ENCODE results near the gene DGKG. TPM values are rescaled to one million over a fixed set of nuclear protein-coding genes. Genes with fewer than 3 reads are reported as not detected.
A peak's percentile ranks its signal among the peaks of the same experiment; 100 is the strongest.

DGKG gene
- total RNA-seq, 1 donor from 2014 or later: 3.9 TPM

GRCh38 chr3:186108106-186108940 is 253.7 kb downstream of the DGKG start:
- H3K36me3 Mint-ChIP-seq (ENCODE audit: low read depth): no peaks in the 10 kb centered on the region
- ChIA-PET POLR2A (interaction anchor here (0.6 to 3.4 kb wide), 11 partner anchors 44 to 928 kb away, joined by 3 to 22 read pairs (median 5); partner anchors contain the start of genes EIF4A2, TBCCD1 and TRA2B), CTCF (interaction anchor here (0.9 to 1.3 kb wide), 2 partner anchors 426 to 432 kb away, joined by 3 to 6 read pairs; no protein-coding TSS in a partner anchor)
- peak overlapping the region; percentile 24 for H3K27ac Mint-ChIP-seq
- H3K27me3 Mint-ChIP-seq: peaks cover 36% of the 10 kb centered on the region
- H3K4me3 Mint-ChIP-seq: peak overlapping the region; percentile 95
- no peak for TF ChIP-seq CTCF (IDR thresholded peaks at IDR 0.05)
- peak; percentile 37 for DNase-seq
- H3K9me3 Mint-ChIP-seq: no peaks in the 10 kb centered on the region
- intact Hi-C loops (cut with micrococcal nuclease): loop anchor here (2.0 to 5.0 kb wide), 5 partner anchors 134 to 719 kb away; partner anchors contain the start of genes EIF4A2 and TMEM41A
- no peak for ATAC-seq (ENCODE audit: low read depth)
- H3K4me1 Mint-ChIP-seq: peaks cover 35% of the 10 kb centered on the region

- no peaks in the 10 kb centered on the region for H3K36me3 Mint-ChIP-seq (ENCODE audit: low read depth)
- TF ChIP-seq CTCF (IDR thresholded peaks at IDR 0.05): no peak
- peak overlapping the region; percentile 95 for H3K4me3 Mint-ChIP-seq
- H3K27me3 Mint-ChIP-seq: peaks cover 34% of the 10 kb centered on the region
- peaks cover 35% of the 10 kb centered on the region for H3K4me1 Mint-ChIP-seq
- DNase-seq (peak; percentile 46), ATAC-seq (ENCODE audit: low read depth) (no peak)
- ChIA-PET POLR2A (interaction anchor here (0.6 to 3.4 kb wide), 11 partner anchors 45 to 928 kb away, joined by 3 to 22 read pairs (median 5); partner anchors contain the start of genes EIF4A2, TBCCD1 and TRA2B), CTCF (interaction anchor here (1.3 kb wide), 1 partner anchor 433 kb away, joined by 6 read pairs; no protein-coding TSS in a partner anchor)
- intact Hi-C loops (cut with micrococcal nuclease): loop anchor here (2.0 to 5.0 kb wide), 5 partner anchors 135 to 720 kb away; partner anchors contain the start of genes EIF4A2 and TMEM41A
- H3K9me3 Mint-ChIP-seq: no peaks in the 10 kb centered on the region
- H3K27ac Mint-ChIP-seq: peak overlapping the region; percentile 24
These were observed 254.6 kb downstream of the DGKG start for GRCh38 chr3:186107215-186108105.

GRCh38 chr3:186105543-186105942 is 256.5 kb downstream of the DGKG start:
- ChIA-PET POLR2A (no interaction called here), CTCF (no interaction called here)
- intact Hi-C loops (cut with micrococcal nuclease): loop anchor here (5.0 kb wide), 3 partner anchors 137 to 722 kb away; partner anchors contain the start of gene EIF4A2
- Mint-ChIP-seq H3K36me3 (ENCODE audit: low read depth) (no peaks in the 10 kb centered on the region), H3K4me3 (no peak overlapping the region), H3K27ac (no peak overlapping the region), H3K9me3 (no peaks in the 10 kb centered on the region), H3K27me3 (peaks cover 15% of the 10 kb centered on the region), H3K4me1 (peaks cover 27% of the 10 kb centered on the region)
- TF ChIP-seq CTCF (IDR thresholded peaks at IDR 0.05): no peak
- ATAC-seq (ENCODE audit: low read depth) (no peak), DNase-seq (no peak)

- H3K36me3 Mint-ChIP-seq (ENCODE audit: low read depth): no peaks in the 10 kb centered on the region
- ChIA-PET POLR2A (interaction anchor here (0.7 kb wide), 1 partner anchor 152 kb away, joined by 7 read pairs; no protein-coding TSS in a partner anchor), CTCF (interaction anchor here (0.7 kb wide), 1 partner anchor 153 kb away, joined by 3 read pairs; no protein-coding TSS in a partner anchor)
- no peak for TF ChIP-seq CTCF (IDR thresholded peaks at IDR 0.05)
- no peak for DNase-seq
- H3K4me1 Mint-ChIP-seq: peaks cover 9% of the 10 kb centered on the region
- H3K27me3 Mint-ChIP-seq: peaks cover 22% of the 10 kb centered on the region
- no peak for ATAC-seq (ENCODE audit: low read depth)
- no peaks in the 10 kb centered on the region for H3K9me3 Mint-ChIP-seq
- no peak overlapping the region for H3K4me3 Mint-ChIP-seq
- intact Hi-C loops (cut with micrococcal nuclease): no loop called here
- no peak overlapping the region for H3K27ac Mint-ChIP-seq
These were observed 259.3 kb downstream of the DGKG start for GRCh38 chr3:186102687-186103086.

All from activated B cell treated with CpG ODN at 0.5 μM for 24 hours (primary cell).